Left lung (tissue), 10 donors: ENCODE measurements around the gene GP1BA. TPM values are rescaled to one million over a fixed set of nuclear protein-coding genes. Genes with fewer than 3 reads are reported as not detected.

ENCODE experiments used
- ATAC-seq: fragments of 200-7000 bp; cut with Tn5 transposase; one replicate; pipeline ENCODE4 v1.9.1; 2020; ENCODE audit warnings: moderate library complexity
- DNase-seq, 4 donors: peaks; one replicate each; pipeline ENCODE4 v3.0.0-alpha.2; 2013 to 2020
- H3K27ac ChIP-seq, 2 donors: fragments of 200-600 bp; sonication (generic) in 1 of 2; one replicate each; pipeline versions ENCODE4 v1.5.0 to v1.8.0; 2020 to 2021
- H3K27me3 ChIP-seq, 2 donors: fragments of 200-600 bp; sonication (generic) in 1 of 2; one replicate each; pipeline versions ENCODE4 v1.5.0 to v1.8.0; 2020 to 2021
- H3K36me3 ChIP-seq, 2 donors: fragments of 200-600 bp; sonication (generic) in 1 of 2; one replicate each; pipeline versions ENCODE4 v1.5.0 to v1.8.0; 2020 to 2021
- H3K4me1 ChIP-seq, 2 donors: fragments of 200-600 bp; one replicate each; pipeline ENCODE4 v1.8.0; 2021
- H3K4me3 ChIP-seq, 2 donors: fragments of 200-600 bp; sonication (generic) in 1 of 2; one replicate each; pipeline versions ENCODE4 v1.5.0 to v1.8.0; 2020 to 2021; ENCODE audit warnings: mild to moderate bottlenecking in 1 of 2
- H3K9me3 ChIP-seq, 2 donors: fragments of 200-600 bp; sonication (generic) in 1 of 2; one replicate each; pipeline versions ENCODE4 v1.5.0 to v1.8.0; 2020 to 2021
- CTCF ChIP-seq, 2 donors: fragments of 200-600 bp; sonication (generic) in 1 of 2; IDR thresholded peaks; one replicate each; pipeline versions ENCODE4 v1.5.0 to v1.8.0; 2021; ENCODE audit warnings: antibody characterized with exemption in 2 of 2
- intact Hi-C, 2 donors: fragments of 100-400 bp; cut with DNase I; formaldehyde crosslinking; loops; one replicate each; pipeline versions ENCODE4 v1.11.2 to v1.14.2; 2022
- polyA plus RNA-seq, 6 donors: library from polyadenylated mRNA; unstranded; fragments of 120-200 nt; gene quantifications; one replicate each; pipeline ENCODE4 v1.2.1, GENCODE V29; 2013; ENCODE audit not compliant: insufficient read length in 6 of 6
- total RNA-seq, 2 donors: library from RNA; stranded (reverse); fragmentation: NEBNext Ultra II Directional; extraction: Animal tissue kit (Norgen Biotek cat#: 25700); gene quantifications; one replicate each; pipeline ENCODE4 v1.2.1, GENCODE V29; 2021
- donor health status: DM: no; HTN: yes; CAD: no.
- donor health status: DM: no; HTN: no; CAD: no.

The GP1BA gene
- total and polyA plus RNA-seq, 8 donors = 0.31 to 3.7 (median 3.4) TPM

GRCh38 chr17:4946312-4946976 is 14.4 kb downstream of the GP1BA start:
- Histone ChIP-seq H3K9me3 (no peaks in the 10 kb centered on the region), H3K36me3 (peaks cover 0 to 53% of the 10 kb centered on the region in 2 donors), H3K4me3 (peak overlapping the region; percentile 87 to 100), H3K4me1 (peaks cover 24 to 71% of the 10 kb centered on the region in 2 donors), H3K27me3 (no peaks in the 10 kb centered on the region), H3K27ac (peak overlapping the region; percentile 99 to 100)
- peak in 1 of 4 donors; percentile 7 for DNase-seq
- no peak for TF ChIP-seq CTCF (IDR thresholded peaks at IDR 0.05)
- intact Hi-C loops = no loop called here
- no peak for ATAC-seq

GRCh38 chr17:4947010-4947410 is 14.9 kb downstream of the GP1BA start:
- no peak for TF ChIP-seq CTCF (IDR thresholded peaks at IDR 0.05)
- ATAC-seq = no peak
- H3K27me3 ChIP-seq = no peaks in the 10 kb centered on the region
- peak in 1 of 4 donors; percentile 61 for DNase-seq
- no peaks in the 10 kb centered on the region for H3K9me3 ChIP-seq
- H3K4me3 ChIP-seq = peak overlapping the region; percentile 87 to 100
- peaks cover 21 to 71% of the 10 kb centered on the region in 2 donors for H3K4me1 ChIP-seq
- H3K27ac ChIP-seq = peak overlapping the region; percentile 99 to 100
- peaks cover 0 to 53% of the 10 kb centered on the region in 2 donors for H3K36me3 ChIP-seq
- intact Hi-C loops = no loop called here

GRCh38 chr17:4947411-4948165 is 15.5 kb downstream of the GP1BA start:
- intact Hi-C loops = no loop called here
- DNase-seq (peak; percentile 49 to 93 (median 67)), ATAC-seq (peak; percentile 35)
- H3K27ac ChIP-seq = peak overlapping the region; percentile 99 to 100
- no peak for TF ChIP-seq CTCF (IDR thresholded peaks at IDR 0.05)
- no peaks in the 10 kb centered on the region for H3K27me3 ChIP-seq
- H3K36me3 ChIP-seq = peaks cover 0 to 48% of the 10 kb centered on the region in 2 donors
- no peaks in the 10 kb centered on the region for H3K9me3 ChIP-seq
- peak overlapping the region; percentile 87 to 100 for H3K4me3 ChIP-seq
- H3K4me1 ChIP-seq = peaks cover 21 to 65% of the 10 kb centered on the region in 2 donors

GRCh38 chr17:4948166-4948930 is 16.3 kb downstream of the GP1BA start, which contains the start of gene PFN1:
Gene PFN1, minus strand, starts transcription at chr17:4948530. Its CDS starts 136 bp downstream, at chr17:4948394.
- Histone ChIP-seq H3K27ac (peak within 1 kb of the TSS; percentile 99 to 100), H3K36me3 (peaks cover 0 to 40% of the 10 kb centered on the region in 2 donors), H3K4me1 (peaks cover 21 to 57% of the 10 kb centered on the region in 2 donors), H3K27me3 (no peaks in the 10 kb centered on the region), H3K9me3 (no peaks in the 10 kb centered on the region), H3K4me3 (peak within 1 kb of the TSS; percentile 87 to 100)
- DNase-seq = peak; percentile 93 to 94 (median 94)
- peak; percentile 79 for ATAC-seq
- intact Hi-C loops = no loop called here
- TF ChIP-seq CTCF (IDR thresholded peaks at IDR 0.05) = no peak
